Lower leg skin (tissue), 3 donors: ENCODE measurements around the gene PLCH2.

Experiments used
- CTCF ChIP-seq, 3 donors: fragments of 450-650 bp; IDR thresholded peaks; one replicate each; pipeline ENCODE4 v1.5.1; 2016; ENCODE audit warnings: antibody characterized with exemption in 3 of 3, mild to moderate bottlenecking in 3 of 3, moderate library complexity in 2 of 3
- POLR2A ChIP-seq, 2 donors: fragments of 450-650 bp; IDR thresholded peaks; one replicate each; pipeline ENCODE4 v1.6.1; 2016 to 2017; ENCODE audit warnings: antibody characterized with exemption in 2 of 2, mild to moderate bottlenecking in 1 of 2, moderate library complexity in 1 of 2

GRCh38 chr1:2506901-2507565 lies 30.9 kb downstream of the PLCH2 start:
- TF ChIP-seq CTCF (IDR thresholded peaks at IDR 0.05): no peak
- TF ChIP-seq POLR2A (IDR thresholded peaks at IDR 0.05): no peak
